ENCODE measurements around the gene MISP. TPM values are rescaled to one million over a fixed set of nuclear protein-coding genes. Genes with fewer than 3 reads are reported as not detected.

MISP gene
- total and polyA plus RNA-seq, 4 donors: 14.9 to 23.7 (median 22.1) TPM

- no peak for TF ChIP-seq CTCF (IDR thresholded peaks at IDR 0.05; ENCODE audit: control extremely low read depth, extremely low read depth)
- no peaks in the 10 kb centered on the region for H3K4me1 ChIP-seq (ENCODE audit: control insufficient read depth in 5 of 5, insufficient read depth in 5 of 5, low read length in 5 of 5)
- ATAC-seq (ENCODE audit: insufficient read depth, low FRiP score): no peak
Observed at GRCh38 chr19:734716-735115, 16.2 kb upstream of the MISP start.

GRCh38 chr19:736125-736524, 14.8 kb upstream of the MISP start:
- H3K4me3 ChIP-seq: no peak overlapping the region
- H3K9ac ChIP-seq (ENCODE audit: insufficient read depth in 1 of 2, low read length in 2 of 2): no peak overlapping the region
- no peak for TF ChIP-seq CTCF (IDR thresholded peaks at IDR 0.05; ENCODE audit: control extremely low read depth, extremely low read depth)
- ATAC-seq (ENCODE audit: insufficient read depth, low FRiP score) (no peak), DNase-seq (no peak)
- H3K4me1 ChIP-seq (ENCODE audit: control insufficient read depth in 5 of 5, insufficient read depth in 5 of 5, low read length in 5 of 5): no peaks in the 10 kb centered on the region
- WGBS, 2 donors: 95 to 96% methylated on average over 32 of the region's 32 CpGs
- H3K27ac ChIP-seq (ENCODE audit: low read depth in 1 of 2, low read length in 1 of 2): no peak overlapping the region
- H3K27me3 ChIP-seq (ENCODE audit: control insufficient read depth in 3 of 3, insufficient read depth in 3 of 3, low read length in 2 of 3): no peaks in the 10 kb centered on the region
- peaks cover 0 to 2% (median 0%) of the 10 kb centered on the region in 4 donors for H3K9me3 ChIP-seq (ENCODE audit: control insufficient read depth in 4 of 4, insufficient read depth in 3 of 4, low read length in 3 of 4)
- H3K36me3 ChIP-seq (ENCODE audit: control insufficient read depth in 4 of 4, insufficient read depth in 4 of 4, low read length in 4 of 4): peaks cover 0 to 9% (median under 1%) of the 10 kb centered on the region in 4 donors

More at GRCh38 chr19:734716-735115, 16.2 kb upstream of the MISP start:
- DNase-seq: no peak
- peaks cover 0 to 9% (median 2%) of the 10 kb centered on the region in 4 donors for H3K36me3 ChIP-seq (ENCODE audit: control insufficient read depth in 4 of 4, insufficient read depth in 4 of 4, low read length in 4 of 4)
- H3K9ac ChIP-seq (ENCODE audit: insufficient read depth in 1 of 2, low read length in 2 of 2): no peak overlapping the region
- no peaks in the 10 kb centered on the region for H3K27me3 ChIP-seq (ENCODE audit: control insufficient read depth in 3 of 3, insufficient read depth in 3 of 3, low read length in 2 of 3)
- H3K9me3 ChIP-seq (ENCODE audit: control insufficient read depth in 4 of 4, insufficient read depth in 3 of 4, low read length in 3 of 4): peaks cover 0 to 2% (median 0%) of the 10 kb centered on the region in 4 donors
- H3K4me3 ChIP-seq: no peak overlapping the region
- no peak overlapping the region for H3K27ac ChIP-seq (ENCODE audit: low read depth in 1 of 2, low read length in 1 of 2)
- 82 to 85% methylated on average over 13 of the region's 13 CpGs for WGBS, 2 donors

- Histone ChIP-seq H3K27me3 (ENCODE audit: control insufficient read depth in 3 of 3, insufficient read depth in 3 of 3, low read length in 2 of 3) (no peaks in the 10 kb centered on the region), H3K4me3 (no peak overlapping the region), H3K4me1 (ENCODE audit: control insufficient read depth in 5 of 5, insufficient read depth in 5 of 5, low read length in 5 of 5) (no peaks in the 10 kb centered on the region), H3K9ac (ENCODE audit: insufficient read depth in 1 of 2, low read length in 2 of 2) (no peak overlapping the region), H3K9me3 (ENCODE audit: control insufficient read depth in 4 of 4, insufficient read depth in 3 of 4, low read length in 3 of 4) (no peaks in the 10 kb centered on the region), H3K36me3 (ENCODE audit: control insufficient read depth in 4 of 4, insufficient read depth in 4 of 4, low read length in 4 of 4) (peaks cover 0 to 9% (median under 1%) of the 10 kb centered on the region in 4 donors), H3K27ac (ENCODE audit: low read depth in 1 of 2, low read length in 1 of 2) (no peak overlapping the region)
- ATAC-seq (ENCODE audit: insufficient read depth, low FRiP score) (no peak), DNase-seq (peak in 1 of 3 donors; percentile 60)
- peak; percentile 11 for TF ChIP-seq CTCF (IDR thresholded peaks at IDR 0.05; ENCODE audit: control extremely low read depth, extremely low read depth)
- WGBS, 2 donors: 39 to 43% methylated on average over 22 of the region's 22 CpGs
Observed at GRCh38 chr19:737591-738093, 13.3 kb upstream of the MISP start.
